DND-41 (cell line): ENCODE measurements around the gene VENTX.

Experiments
- ATAC-seq: fragments of 200-7000 bp; cut with Tn5 transposase; 3 replicates; pipeline ENCODE4 v1.9.1; 2021; ENCODE audit warnings: low read depth; ENCODE audit not compliant: insufficient read depth
- DNase-seq: peaks from one replicate; pipeline ENCODE4 v3.0.0-alpha.2; 2020
- H2AFZ ChIP-seq: 2 replicates; pipeline ENCODE4 v1.6.0; 2012; ENCODE audit warnings: low read depth, low read length
- H3K27ac ChIP-seq: 2 replicates; pipeline ENCODE4 v1.5.1; 2012; ENCODE audit warnings: low read length, inconsistent platforms
- H3K27me3 ChIP-seq: fragments of 200-600 bp; sonication (generic); 2 replicates; pipeline ENCODE4 v1.6.0; 2012; ENCODE audit warnings: low read length, mild to moderate bottlenecking, inconsistent platforms; ENCODE audit not compliant: insufficient read depth, poor library complexity
- H3K36me3 ChIP-seq: 2 replicates; pipeline ENCODE4 v1.5.1; 2012; ENCODE audit warnings: low read length, inconsistent platforms; ENCODE audit not compliant: insufficient read depth
- H3K4me1 ChIP-seq: 2 replicates; pipeline ENCODE4 v1.5.1; 2012; ENCODE audit warnings: mild to moderate bottlenecking, low read length; ENCODE audit not compliant: insufficient read depth
- H3K4me2 ChIP-seq: 2 replicates; pipeline ENCODE4 v1.6.0; 2012; ENCODE audit warnings: mild to moderate bottlenecking, moderate library complexity, low read length, inconsistent platforms; ENCODE audit not compliant: insufficient read depth
- H3K4me3 ChIP-seq, 2 experiments: fragments of 200-600 bp in 1 of 2; shearing (Covaris generic) in 1 of 2; 2 replicates each; pipeline ENCODE4 v1.5.1; 2012 to 2016; ENCODE audit warnings: inconsistent platforms in 2 of 2, low read length in 2 of 2, mild to moderate bottlenecking in 2 of 2, low read depth in 1 of 2, moderate library complexity in 1 of 2
- H3K79me2 ChIP-seq: 2 replicates; pipeline ENCODE4 v1.6.0; 2012; ENCODE audit warnings: low read length, inconsistent platforms; ENCODE audit not compliant: insufficient read depth
- H3K9ac ChIP-seq: 2 replicates; pipeline ENCODE4 v1.6.0; 2012; ENCODE audit warnings: low read depth, mild to moderate bottlenecking, inconsistent platforms, low read length, moderate library complexity
- H3K9me3 ChIP-seq: 2 replicates; pipeline ENCODE4 v1.5.1; 2012; ENCODE audit warnings: low read length, moderate library complexity, mild to moderate bottlenecking, inconsistent platforms; ENCODE audit not compliant: insufficient read depth, severe bottlenecking
- H4K20me1 ChIP-seq: 2 replicates; pipeline ENCODE4 v1.6.0; 2012; ENCODE audit warnings: low read length; ENCODE audit not compliant: insufficient read depth
- CTCF ChIP-seq: IDR thresholded peaks from 2 replicates; pipeline ENCODE4 v1.5.1; 2012; ENCODE audit warnings: borderline replicate concordance, low read length, moderate library complexity, mild to moderate bottlenecking; ENCODE audit not compliant: poor library complexity, severe bottlenecking; ENCODE audit errors: extremely low read depth
- EZH2 ChIP-seq: IDR thresholded peaks from 3 replicates; pipeline ENCODE4 v1.6.1; 2012; ENCODE audit warnings: borderline replicate concordance, low read depth, mild to moderate bottlenecking, moderate library complexity, low read length, inconsistent platforms; ENCODE audit not compliant: severe bottlenecking

The VENTX gene

GRCh38 chr10:133211959-133212852, 25.4 kb upstream of the VENTX start:
- no peak for ATAC-seq
- Histone ChIP-seq H3K36me3 (no peaks in the 10 kb centered on the region), H3K4me1 (no peaks in the 10 kb centered on the region), H3K27ac (no peak overlapping the region), H4K20me1 (peaks cover 7% of the 10 kb centered on the region; the same call in 1 of the 2 replicates), H2AFZ (no peak overlapping the region), H3K9me3 (no peaks in the 10 kb centered on the region), H3K79me2 (no peaks in the 10 kb centered on the region), H3K27me3 (no peaks in the 10 kb centered on the region), H3K4me3 (no peak overlapping the region), H3K9ac (no peak overlapping the region), H3K4me2 (no peak overlapping the region)
- TF ChIP-seq CTCF = no peak
- TF ChIP-seq EZH2 = no peak
- DNase-seq = no peak

- TF ChIP-seq CTCF (no peak), EZH2 (no peak)
- no peaks in the 10 kb centered on the region for H3K9me3 ChIP-seq
- no peak overlapping the region for H3K4me3 ChIP-seq
- no peaks in the 10 kb centered on the region for H3K27me3 ChIP-seq
- ATAC-seq (no peak), DNase-seq (no peak)
- H3K4me1 ChIP-seq = no peaks in the 10 kb centered on the region
- H3K4me2 ChIP-seq = no peak overlapping the region
- H3K27ac ChIP-seq = no peak overlapping the region
- H4K20me1 ChIP-seq = peaks cover 7% of the 10 kb centered on the region; the same call in 1 of the 2 replicates
- H2AFZ ChIP-seq = no peak overlapping the region
- H3K9ac ChIP-seq = no peak overlapping the region
- no peaks in the 10 kb centered on the region for H3K36me3 ChIP-seq
- no peaks in the 10 kb centered on the region for H3K79me2 ChIP-seq
Observed at GRCh38 chr10:133212853-133213494, 24.7 kb upstream of the VENTX start.

GRCh38 chr10:133213641-133214467, 23.8 kb upstream of the VENTX start:
- DNase-seq = no peak
- no peak for TF ChIP-seq EZH2
- TF ChIP-seq CTCF = no peak
- no peak overlapping the region for H3K4me3 ChIP-seq

More at GRCh38 chr10:133213641-133214467, 23.8 kb upstream of the VENTX start:
- H4K20me1 ChIP-seq = peaks cover 7% of the 10 kb centered on the region; the same call in 1 of the 2 replicates
- no peaks in the 10 kb centered on the region for H3K36me3 ChIP-seq
- H3K79me2 ChIP-seq = no peaks in the 10 kb centered on the region
- no peak overlapping the region for H3K27ac ChIP-seq
- no peaks in the 10 kb centered on the region for H3K9me3 ChIP-seq
- H3K9ac ChIP-seq = no peak overlapping the region
- no peak overlapping the region for H2AFZ ChIP-seq
- no peak for ATAC-seq
- no peak overlapping the region for H3K4me2 ChIP-seq
- no peaks in the 10 kb centered on the region for H3K4me1 ChIP-seq
- no peaks in the 10 kb centered on the region for H3K27me3 ChIP-seq
